A549 (cell line): ENCODE data around the gene XPO5. TPM values are rescaled to one million over a fixed set of nuclear protein-coding genes. Genes with fewer than 3 reads are reported as not detected.

Source experiments
- ATAC-seq, 2 experiments: fragments of 200-7000 bp in 1 of 2; fragments of >200 bp in 1 of 2; cut with Nextera tagmentation in 1 of 2; cut with Tn5 transposase in 1 of 2; 3 replicates each; pipeline versions ENCODE4 v1.8.0 to v1.9.1; 2018 to 2020; ENCODE audit warnings: mild to moderate bottlenecking in 1 of 2, moderate library complexity in 1 of 2
- CTCF ChIA-PET: fragments of 300-600 bp; sonication (Branson Sonifier 250); formaldehyde crosslinking; extraction: SDS; loops from one replicate; lab custom pipeline; 2021; ENCODE audit warnings: antibody characterized with exemption, inconsistent platforms; lab: Yijun Ruan, JAX
- POLR2A ChIA-PET: fragments of 350-600 bp; formaldehyde crosslinking; extraction: SDS; loops from one replicate; lab custom pipeline; 2021; ENCODE audit warnings: antibody characterized with exemption, inconsistent platforms; lab: Yijun Ruan, JAX
- DNase-seq, 2 experiments: peaks; one replicate each; pipeline versions ENCODE4 v3.0.0 to v3.0.0-alpha.2; 2011 to 2016; ENCODE audit warnings: low read depth in 1 of 2, low spot score in 1 of 2
- FAIRE-seq: peaks from 2 replicates; lab custom pipeline; 2011; peaks lifted over from hg19 to GRCh38; lab: Jason Lieb, UNC
- H3K27ac ChIP-seq, 2 experiments: fragments of >200 bp; sonication (Bioruptor Twin); formaldehyde crosslinking; 3 replicates each; pipeline ENCODE4 v1.5.1; 2016 to 2017
- H3K4me1 ChIP-seq: fragments of >200 bp; sonication (Bioruptor Twin); formaldehyde crosslinking; 3 replicates; pipeline ENCODE4 v1.6.1; 2016
- H3K4me2 ChIP-seq: fragments of >200 bp; sonication (Bioruptor Twin); formaldehyde crosslinking; 3 replicates; pipeline ENCODE4 v1.6.1; 2016
- H3K4me3 ChIP-seq: fragments of >200 bp; sonication (Bioruptor Twin); formaldehyde crosslinking; 3 replicates; pipeline ENCODE4 v1.5.1; 2016
- H3K9me3 ChIP-seq: fragments of >200 bp; sonication (Bioruptor Twin); formaldehyde crosslinking; 3 replicates; pipeline ENCODE4 v1.6.1; 2016
- BHLHE40 ChIP-seq: IDR thresholded peaks from 2 replicates; pipeline ENCODE4 v1.6.1; 2012; ENCODE audit warnings: low read depth, low read length, inconsistent platforms
- CBX2 ChIP-seq: fragments of 200-600 bp; sonication (generic); IDR thresholded peaks from 2 replicates; pipeline ENCODE4 v1.6.1; 2016; ENCODE audit warnings: low read depth, mild to moderate bottlenecking, borderline replicate concordance
- CBX8 ChIP-seq: fragments of 200-600 bp; sonication (generic); IDR thresholded peaks from 2 replicates; pipeline ENCODE4 v1.6.1; 2016
- CEBPB ChIP-seq, 2 experiments: fragments of >200 bp in 1 of 2; sonication (Bioruptor Twin) in 1 of 2; formaldehyde crosslinking in 1 of 2; IDR thresholded peaks; 2 replicates each; pipeline ENCODE4 v1.6.1; 2012 to 2016
- EHF ChIP-seq: fragments of 250-450 bp; sonication (Bioruptor Pico); IDR thresholded peaks from 2 replicates; pipeline ENCODE4 v1.5.0; 2020; ENCODE audit warnings: mild to moderate bottlenecking
- ESRRA ChIP-seq: fragments of 150-350 bp; IDR thresholded peaks from 2 replicates; pipeline ENCODE4 v1.6.1; 2014; ENCODE audit warnings: mild to moderate bottlenecking, low read length, borderline replicate concordance
- FOSL2 ChIP-seq, 2 experiments: fragments of 450-650 bp in 1 of 2; fragments of >200 bp in 1 of 2; sonication (Bioruptor Twin) in 1 of 2; formaldehyde crosslinking; IDR thresholded peaks; 2 replicates each; pipeline versions ENCODE4 v1.5.0 to v1.6.1; 2016 to 2020; ENCODE audit warnings: mild to moderate bottlenecking in 1 of 2, moderate library complexity in 1 of 2
- HEYL ChIP-seq: fragments of 250-450 bp; sonication (Bioruptor Pico); IDR thresholded peaks from 2 replicates; pipeline ENCODE4 v1.8.0; 2021; ENCODE audit warnings: mild to moderate bottlenecking, moderate library complexity
- HOXA7 ChIP-seq: fragments of 250-450 bp; sonication (Bioruptor Pico); IDR thresholded peaks from 2 replicates; pipeline ENCODE4 v1.5.0; 2020; ENCODE audit warnings: mild to moderate bottlenecking, moderate library complexity
- HOXB13 ChIP-seq: fragments of 250-450 bp; sonication (Bioruptor Pico); IDR thresholded peaks from 2 replicates; pipeline ENCODE4 v1.5.0; 2020; ENCODE audit warnings: low read depth, mild to moderate bottlenecking, moderate library complexity
- HOXB5 ChIP-seq: fragments of 250-450 bp; sonication (Bioruptor Pico); IDR thresholded peaks from 2 replicates; pipeline ENCODE4 v1.5.0; 2020; ENCODE audit warnings: mild to moderate bottlenecking, moderate library complexity
- JUNB ChIP-seq: fragments of >200 bp; sonication (Bioruptor Twin); formaldehyde crosslinking; IDR thresholded peaks from 2 replicates; pipeline ENCODE4 v1.6.1; 2016
- KDM1A ChIP-seq: fragments of 200-600 bp; sonication (generic); IDR thresholded peaks from 2 replicates; pipeline ENCODE4 v1.6.1; 2016; ENCODE audit warnings: low read depth, mild to moderate bottlenecking
- MAFK ChIP-seq: fragments of 450-650 bp; IDR thresholded peaks from 2 replicates; pipeline ENCODE4 v1.6.1; 2014; ENCODE audit not compliant: partially characterized antibody
- NPAS2 ChIP-seq: fragments of 250-450 bp; sonication (Bioruptor Pico); IDR thresholded peaks from 2 replicates; pipeline ENCODE4 v1.8.0; 2022; ENCODE audit warnings: mild to moderate bottlenecking, moderate library complexity, borderline replicate concordance
- NR3C1 ChIP-seq: fragments of >200 bp; sonication (Bioruptor Twin); formaldehyde crosslinking; IDR thresholded peaks from 3 replicates; pipeline ENCODE4 v1.6.1; 2017
- POLR2A ChIP-seq: IDR thresholded peaks from 2 replicates; pipeline ENCODE4 v1.6.1; 2012; ENCODE audit warnings: mild to moderate bottlenecking, low read length
- RAD21 ChIP-seq, 2 experiments: fragments of >200 bp in 1 of 2; sonication (Bioruptor Twin) in 1 of 2; formaldehyde crosslinking in 1 of 2; IDR thresholded peaks in 1 of 2; conservative IDR thresholded peaks in 1 of 2; 2 replicates in 1 of 2; 3 replicates in 1 of 2; pipeline ENCODE4 v1.6.1; 2012 to 2018; ENCODE audit warnings: inconsistent platforms in 1 of 2
- RARB ChIP-seq: fragments of 250-450 bp; sonication (Bioruptor Pico); IDR thresholded peaks from 2 replicates; pipeline ENCODE4 v1.8.0; 2021; ENCODE audit warnings: mild to moderate bottlenecking, moderate library complexity
- SMC3 ChIP-seq: fragments of >200 bp; sonication (Bioruptor Twin); formaldehyde crosslinking; IDR thresholded peaks from 3 replicates; pipeline ENCODE4 v1.6.1; 2018; ENCODE audit warnings: inconsistent platforms
- SREBF2 ChIP-seq: fragments of 450-650 bp; IDR thresholded peaks from 2 replicates; pipeline ENCODE4 v1.6.1; 2014; ENCODE audit warnings: mild to moderate bottlenecking, moderate library complexity
- ZFP36 ChIP-seq: fragments of 450-650 bp; IDR thresholded peaks from 2 replicates; pipeline ENCODE4 v1.6.1; 2014; ENCODE audit warnings: borderline replicate concordance; ENCODE audit not compliant: partially characterized antibody
- WGBS: methylation state at CpG from one replicate; pipeline ENCODE4 v1.1.6; 2017; ENCODE audit errors: missing lambda C conversion rate; 5-methylcytosine and 5-hydroxymethylcytosine counted together
- polyA plus RNA-seq, 4 experiments: library from polyadenylated mRNA; depleted of rRNA in 3 of 4; stranded (reverse); fragments of >200 nt; fragmentation: RNase III in 1 of 4; extraction: RNeasy Plus Mini Kit Qiagen cat#74134 plus additional on column Dnase treatment in 1 of 4; gene quantifications; 2 replicates in 3 of 4; 3 replicates in 1 of 4; pipeline ENCODE4 v1.2.3, GENCODE V29; 2011 to 2017
- TF ChIP-seq, protein P1 (sequence below): IDR thresholded peaks from 2 replicates; pipeline ENCODE4 v1.6.1; 2012
- TF ChIP-seq, protein P2 (sequence below): fragments of >200 bp; sonication (Bioruptor Twin); formaldehyde crosslinking; IDR thresholded peaks from 3 replicates; pipeline ENCODE4 v1.5.1; 2016
- TF ChIP-seq, protein P3 (sequence below): fragments of >200 bp; sonication (Bioruptor Twin); formaldehyde crosslinking; IDR thresholded peaks from 3 replicates; pipeline ENCODE4 v1.6.1; 2016
- TF ChIP-seq, protein P4 (sequence below): IDR thresholded peaks from 2 replicates; pipeline ENCODE4 v1.6.1; 2012

Gene XPO5
- polyA plus RNA-seq, 2 of the 4 experiments (the other 2 are of a cell fraction) = 24.8 to 51.0 TPM

DNA sequence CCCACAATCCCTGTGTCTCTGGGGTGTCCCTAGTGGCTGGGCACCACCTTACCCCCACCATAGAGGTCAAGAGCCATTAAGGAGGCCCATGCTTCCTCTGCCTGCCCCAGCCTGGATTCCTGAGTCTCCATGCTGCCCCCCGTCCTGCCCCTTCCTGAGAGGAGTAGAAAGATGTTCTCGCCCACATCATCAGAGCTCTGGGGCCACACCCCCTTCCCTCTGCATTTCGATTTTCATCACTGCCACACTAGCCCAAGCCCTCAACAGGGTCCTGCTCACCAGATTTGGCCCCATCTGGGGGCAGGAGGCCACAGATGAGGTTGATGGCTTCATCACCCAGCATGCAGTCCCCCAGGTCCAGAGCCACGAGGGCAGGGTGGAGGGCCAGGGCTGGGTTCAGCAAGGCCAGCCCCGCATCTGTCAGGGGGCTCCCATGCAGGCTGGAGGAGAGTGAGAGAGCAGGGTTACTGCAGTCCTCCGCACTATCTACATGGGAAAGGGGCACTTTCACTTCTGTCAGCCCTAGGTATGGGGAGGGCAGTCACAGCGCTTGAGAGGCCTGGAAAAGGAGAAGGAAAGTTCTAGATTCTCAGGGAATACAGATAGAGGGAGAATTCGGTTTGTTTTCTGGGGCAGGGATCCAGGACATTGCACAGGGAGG lies 67.2 kb downstream of the XPO5 start (continued):
- TF ChIP-seq BHLHE40 (no peak), CBX2 (no peak), NPAS2 (CRISPR knock-in tag) (no peak), EHF (CRISPR knock-in tag) (no peak), ESRRA (no peak), NR3C1 (no peak), FOSL2 (IDR thresholded peaks at IDR 0.05) (no peak), FOSL2 (CRISPR knock-in tag; IDR thresholded peaks at IDR 0.05) (no peak)

DNA sequence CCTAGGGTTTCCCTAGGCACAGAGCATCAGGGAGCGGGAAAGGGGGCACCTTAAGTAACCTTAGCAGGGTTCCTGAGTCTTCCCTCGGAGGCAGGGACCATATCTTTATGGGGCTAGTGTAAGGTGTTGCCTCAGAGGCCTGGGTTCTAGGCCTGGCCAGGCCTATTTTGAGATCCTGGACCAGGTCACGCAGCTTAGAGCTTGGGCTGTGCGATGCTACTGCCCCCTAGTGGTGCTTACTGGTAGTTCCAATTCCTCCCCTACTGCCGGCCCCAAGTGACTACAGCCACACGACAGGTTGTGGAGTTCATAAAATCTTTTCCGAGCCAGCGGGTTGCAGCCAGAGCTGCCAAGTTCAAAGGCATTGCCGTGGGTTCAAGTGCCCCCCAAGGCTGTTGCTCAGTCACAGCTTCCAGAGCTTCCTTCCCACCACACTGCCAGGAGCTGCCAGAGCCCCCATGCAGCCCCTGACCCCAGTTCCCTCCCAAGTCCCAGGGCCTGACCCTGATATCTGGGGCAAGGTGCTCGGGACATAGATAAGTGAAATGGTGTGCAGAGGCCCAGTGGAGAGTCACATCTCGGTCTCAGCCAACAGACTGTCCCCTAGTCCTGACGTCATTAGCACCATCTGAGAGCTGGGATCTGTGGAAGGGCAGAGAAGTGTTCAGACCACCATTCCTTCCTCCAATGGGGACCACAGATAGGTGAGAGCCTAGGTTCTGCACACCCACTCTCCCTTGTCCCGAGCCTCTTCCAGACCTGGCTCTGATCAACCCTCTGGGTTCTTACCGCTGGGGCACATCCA lies 69.0 kb downstream of the XPO5 start:
- FAIRE-seq (no peak), ATAC-seq (peak; percentile 62 to 83), DNase-seq (peak; percentile 55 to 83)
- Histone ChIP-seq H3K4me3 (no peak overlapping the region), H3K27ac (no peak overlapping the region), H3K4me2 (no peak overlapping the region), H3K4me1 (peaks cover 9% of the 10 kb centered on the region), H3K9me3 (no peaks in the 10 kb centered on the region)
- WGBS = 48% methylated on average over 7 of the region's 14 CpGs
- ChIA-PET POLR2A (interaction anchor here (0.8 to 1.2 kb wide), 2 partner anchors 49 to 52 kb away, joined by 3 to 5 read pairs; no protein-coding TSS in a partner anchor), CTCF (interaction anchor here (0.5 to 5.9 kb wide), 43 partner anchors 10 to 604 kb away, joined by 3 to 79 read pairs (median 5); partner anchors contain the start of genes ABCC10, CRIP3, DLK2 and DNPH1)
- TF ChIP-seq SMC3 (peak; percentile 50), HOXA7 (CRISPR knock-in tag) (no peak), RAD21 (conservative IDR thresholded peaks at IDR 0.05 in 1 of 2, IDR thresholded peaks at IDR 0.05 in 1 of 2) (peak; percentile 72 to 84), HEYL (no peak)
- TF ChIP-seq, protein P1, sequence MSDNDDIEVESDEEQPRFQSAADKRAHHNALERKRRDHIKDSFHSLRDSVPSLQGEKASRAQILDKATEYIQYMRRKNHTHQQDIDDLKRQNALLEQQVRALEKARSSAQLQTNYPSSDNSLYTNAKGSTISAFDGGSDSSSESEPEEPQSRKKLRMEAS = 0 out of 2 replicates have a peak, but pooled peaks have one; percentile 25
- TF ChIP-seq, protein P2, sequence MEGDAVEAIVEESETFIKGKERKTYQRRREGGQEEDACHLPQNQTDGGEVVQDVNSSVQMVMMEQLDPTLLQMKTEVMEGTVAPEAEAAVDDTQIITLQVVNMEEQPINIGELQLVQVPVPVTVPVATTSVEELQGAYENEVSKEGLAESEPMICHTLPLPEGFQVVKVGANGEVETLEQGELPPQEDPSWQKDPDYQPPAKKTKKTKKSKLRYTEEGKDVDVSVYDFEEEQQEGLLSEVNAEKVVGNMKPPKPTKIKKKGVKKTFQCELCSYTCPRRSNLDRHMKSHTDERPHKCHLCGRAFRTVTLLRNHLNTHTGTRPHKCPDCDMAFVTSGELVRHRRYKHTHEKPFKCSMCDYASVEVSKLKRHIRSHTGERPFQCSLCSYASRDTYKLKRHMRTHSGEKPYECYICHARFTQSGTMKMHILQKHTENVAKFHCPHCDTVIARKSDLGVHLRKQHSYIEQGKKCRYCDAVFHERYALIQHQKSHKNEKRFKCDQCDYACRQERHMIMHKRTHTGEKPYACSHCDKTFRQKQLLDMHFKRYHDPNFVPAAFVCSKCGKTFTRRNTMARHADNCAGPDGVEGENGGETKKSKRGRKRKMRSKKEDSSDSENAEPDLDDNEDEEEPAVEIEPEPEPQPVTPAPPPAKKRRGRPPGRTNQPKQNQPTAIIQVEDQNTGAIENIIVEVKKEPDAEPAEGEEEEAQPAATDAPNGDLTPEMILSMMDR = peak; percentile 79

DNA sequence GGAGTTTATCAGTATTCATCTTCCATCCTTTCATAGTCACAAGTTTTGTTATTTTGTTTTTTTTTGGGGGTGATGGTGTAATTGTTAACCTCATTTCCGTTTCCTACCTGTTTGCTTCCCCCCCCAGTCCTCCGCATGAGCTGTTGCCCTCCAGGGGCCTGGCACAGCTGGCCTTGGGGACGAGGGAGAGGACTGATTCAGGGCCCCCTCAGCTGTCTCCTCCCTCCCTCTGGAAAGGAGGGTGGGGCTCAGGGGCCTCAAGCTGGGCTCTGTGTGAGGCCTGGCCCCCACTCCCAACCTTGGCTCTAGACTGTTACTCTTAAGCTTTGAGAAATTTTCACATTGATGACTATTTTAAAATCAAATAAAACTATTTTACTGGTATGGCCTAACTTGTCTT lies 69.7 kb downstream of the XPO5 start:
- no peak for DNase-seq
- no peak overlapping the region for H3K4me3 ChIP-seq
- WGBS = 78% methylated on average over 3 of the region's 3 CpGs
- TF ChIP-seq HOXB5 = no peak
- TF ChIP-seq HOXB13 = no peak
- TF ChIP-seq CBX8 = no peak
- TF ChIP-seq, protein P3, sequence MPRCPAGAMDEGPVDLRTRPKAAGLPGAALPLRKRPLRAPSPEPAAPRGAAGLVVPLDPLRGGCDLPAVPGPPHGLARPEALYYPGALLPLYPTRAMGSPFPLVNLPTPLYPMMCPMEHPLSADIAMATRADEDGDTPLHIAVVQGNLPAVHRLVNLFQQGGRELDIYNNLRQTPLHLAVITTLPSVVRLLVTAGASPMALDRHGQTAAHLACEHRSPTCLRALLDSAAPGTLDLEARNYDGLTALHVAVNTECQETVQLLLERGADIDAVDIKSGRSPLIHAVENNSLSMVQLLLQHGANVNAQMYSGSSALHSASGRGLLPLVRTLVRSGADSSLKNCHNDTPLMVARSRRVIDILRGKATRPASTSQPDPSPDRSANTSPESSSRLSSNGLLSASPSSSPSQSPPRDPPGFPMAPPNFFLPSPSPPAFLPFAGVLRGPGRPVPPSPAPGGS = no peak
- TF ChIP-seq CEBPB (IDR thresholded peaks at IDR 0.05) = no peak
- no peak for TF ChIP-seq SMC3
- no peak for TF ChIP-seq POLR2A
- TF ChIP-seq JUNB = no peak
- TF ChIP-seq MAFK = no peak
- TF ChIP-seq, protein P4, sequence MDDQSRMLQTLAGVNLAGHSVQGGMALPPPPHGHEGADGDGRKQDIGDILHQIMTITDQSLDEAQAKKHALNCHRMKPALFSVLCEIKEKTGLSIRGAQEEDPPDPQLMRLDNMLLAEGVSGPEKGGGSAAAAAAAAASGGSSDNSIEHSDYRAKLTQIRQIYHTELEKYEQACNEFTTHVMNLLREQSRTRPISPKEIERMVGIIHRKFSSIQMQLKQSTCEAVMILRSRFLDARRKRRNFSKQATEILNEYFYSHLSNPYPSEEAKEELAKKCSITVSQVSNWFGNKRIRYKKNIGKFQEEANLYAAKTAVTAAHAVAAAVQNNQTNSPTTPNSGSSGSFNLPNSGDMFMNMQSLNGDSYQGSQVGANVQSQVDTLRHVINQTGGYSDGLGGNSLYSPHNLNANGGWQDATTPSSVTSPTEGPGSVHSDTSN = no peak
- no peak for TF ChIP-seq RARB (CRISPR knock-in tag)
- no peak for TF ChIP-seq ZFP36
- no peak for TF ChIP-seq HEYL
- no peak for TF ChIP-seq NR3C1
- TF ChIP-seq SREBF2 = no peak
- TF ChIP-seq, protein P2 = no peak
- TF ChIP-seq KDM1A = no peak
- TF ChIP-seq, all 56 proteins: peak for 0
- H3K27ac ChIP-seq = no peak overlapping the region
- H3K4me2 ChIP-seq = no peak overlapping the region
- POLR2A ChIA-PET = interaction anchor here (0.8 kb wide), 1 partner anchor 52 kb away, joined by 3 read pairs; no protein-coding TSS in a partner anchor
- H3K4me1 ChIP-seq = peaks cover 9% of the 10 kb centered on the region
- no peak for ATAC-seq
- H3K9me3 ChIP-seq = no peaks in the 10 kb centered on the region
- CTCF ChIA-PET = interaction anchor here (0.5 to 5.9 kb wide), 34 partner anchors 10 to 452 kb away, joined by 3 to 79 read pairs (median 6); partner anchors contain the start of genes CRIP3, DLK2, DNPH1 and POLR1C
- no peak for FAIRE-seq
